GM12878 (cell line): Measurements from ENCODE around the gene MMP24. TPM values are rescaled to one million over a fixed set of nuclear protein-coding genes. Genes with fewer than 3 reads are reported as not detected.

Experiments used
- ATAC-seq: fragments of 200-7000 bp; cut with Tn5 transposase; 3 replicates; pipeline ENCODE4 v1.9.1; 2020; ENCODE audit warnings: mild to moderate bottlenecking, moderate library complexity
- BruUV-seq: library from RNA; stranded (reverse); fragments of 400-500 nt; replicated peaks from 2 replicates; lab custom pipeline; 2021; lab: Mats Ljungman, UMichigan
- CTCF ChIA-PET: fragments of 300-600 bp; sonication (Branson Sonifier 250); formaldehyde crosslinking; extraction: SDS; loops from one replicate; lab custom pipeline; 2021; ENCODE audit warnings: inconsistent platforms; lab: Yijun Ruan, JAX
- POLR2A ChIA-PET: fragments of 350-600 bp; formaldehyde crosslinking; extraction: SDS; loops from one replicate; lab custom pipeline; 2021; ENCODE audit warnings: inconsistent platforms; lab: Charles Lee
- RAD21 ChIA-PET: fragments of 300-600 bp; sonication (Branson Sonifier 250); formaldehyde crosslinking; loops from one replicate; lab custom pipeline; 2023; ENCODE audit warnings: antibody characterized with exemption; ENCODE audit not compliant: unreplicated experiment; lab: Charles Lee
- SMC1A ChIA-PET: fragments of 300-600 bp; sonication (Branson Sonifier 250); formaldehyde crosslinking; loops from one replicate; lab custom pipeline; 2023; ENCODE audit not compliant: unreplicated experiment, uncharacterized antibody; lab: Charles Lee
- DNase-seq: peaks from one replicate; pipeline ENCODE4 v3.0.0-alpha.2; 2011; ENCODE audit warnings: low read depth, low spot score
- FAIRE-seq: peaks from 3 replicates; lab custom pipeline; 2011; peaks lifted over from hg19 to GRCh38; lab: Jason Lieb, UNC
- H2AFZ ChIP-seq: 2 replicates; pipeline ENCODE4 v1.6.0; 2011; ENCODE audit warnings: low read depth, low read length, control low read depth; ENCODE audit not compliant: control insufficient read depth
- H3K27ac ChIP-seq: 2 replicates; pipeline ENCODE4 v1.5.1; 2011; ENCODE audit warnings: control low read depth; ENCODE audit not compliant: control insufficient read depth, insufficient read depth
- H3K27me3 ChIP-seq, 2 experiments: replicated peaks in 1 of 2; 2 replicates each; pipeline versions ENCODE4 v1.6.0 to v1.6.1; 2011; ENCODE audit warnings: low read length in 1 of 2; ENCODE audit not compliant: control insufficient read depth in 2 of 2, insufficient read depth in 2 of 2
- H3K36me3 ChIP-seq, 2 experiments: 2 replicates each; pipeline ENCODE4 v1.5.1; 2011; ENCODE audit warnings: low read length in 1 of 2; ENCODE audit not compliant: control insufficient read depth in 2 of 2, insufficient read depth in 2 of 2
- H3K4me1 ChIP-seq: 2 replicates; pipeline ENCODE4 v1.6.1; 2011; ENCODE audit warnings: mild to moderate bottlenecking, low read length, moderate library complexity, mixed read lengths; ENCODE audit not compliant: control insufficient read depth, insufficient read depth
- H3K4me2 ChIP-seq: 2 replicates; pipeline ENCODE4 v1.6.0; 2011; ENCODE audit warnings: control low read depth; ENCODE audit not compliant: control insufficient read depth, insufficient read depth
- H3K4me3 ChIP-seq: fragments of 200-600 bp; sonication (generic); 2 replicates; pipeline ENCODE4 v1.5.1; 2016
- H3K79me2 ChIP-seq: 2 replicates; pipeline ENCODE4 v1.6.0; 2011; ENCODE audit warnings: low read length; ENCODE audit not compliant: control insufficient read depth, insufficient read depth
- H3K9ac ChIP-seq: 2 replicates; pipeline ENCODE4 v1.8.0; 2011; ENCODE audit warnings: low read length, control low read depth, mixed read lengths; ENCODE audit not compliant: control insufficient read depth, insufficient read depth
- H3K9me3 ChIP-seq: replicated peaks from 3 replicates; pipeline ENCODE4 v1.5.1; 2011; ENCODE audit warnings: mild to moderate bottlenecking, low read length; ENCODE audit not compliant: control insufficient read depth, insufficient read depth
- H4K20me1 ChIP-seq: 2 replicates; pipeline ENCODE4 v1.6.0; 2011; ENCODE audit not compliant: control insufficient read depth, insufficient read depth
- BHLHE40 ChIP-seq, 2 experiments: fragments of 450-650 bp in 1 of 2; IDR thresholded peaks; 2 replicates each; pipeline ENCODE4 v1.6.1; 2011 to 2017; ENCODE audit warnings: low read depth in 2 of 2, borderline replicate concordance in 1 of 2, improper control_type of control experiment in 1 of 2, low read length in 1 of 2, mild to moderate bottlenecking in 1 of 2
- POLR2A ChIP-seq: IDR thresholded peaks from 2 replicates; pipeline ENCODE4 v1.6.1; 2011; ENCODE audit warnings: low read depth, mild to moderate bottlenecking, low read length
- WGBS: methylation state at CpG from one replicate; pipeline ENCODE4 v1.1.6; 2016; ENCODE audit warnings: low lambda C conversion rate; ENCODE audit not compliant: insufficient replicate concordance, insufficient coverage; ENCODE audit errors: missing lambda C conversion rate; 5-methylcytosine and 5-hydroxymethylcytosine counted together
- in situ Hi-C: fragments of 300-500 bp; cut with MboI; formaldehyde crosslinking; loops from 9 replicates; pipeline ENCODE4 v1.14.3; 2018; ENCODE audit warnings: mixed read lengths
- intact Hi-C: fragments of 100-400 bp; cut with micrococcal nuclease; formaldehyde crosslinking; loops from one replicate; pipeline ENCODE4 v1.14.2; 2022; ENCODE audit not compliant: unreplicated experiment
- polyA plus RNA-seq, 11 experiments: library from polyadenylated mRNA; depleted of rRNA in 4 of 11; unstranded in 6 of 11; stranded (reverse) in 5 of 11; fragments of >200 nt; fragmentation: Nextera tagmentation in 4 of 11; fragmentation: Illumina TruSeq in 1 of 11; extraction: Ambion mirVana in 4 of 11; extraction: Trizol in 1 of 11; gene quantifications; 1 replicate in 1 of 11; 2 replicates in 10 of 11; pipeline versions ENCODE4 v1.2.1 to v1.2.3, GENCODE V29; 2011 to 2016; ENCODE audit warnings: inconsistent platforms in 2 of 11, missing spikeins in 2 of 11, low read depth in 1 of 11
- total RNA-seq, 4 experiments: library from RNA; depleted of rRNA in 3 of 4; stranded (reverse); fragments of >200 nt in 3 of 4; fragmentation: Illumina TruSeq in 1 of 4; extraction: Trizol in 1 of 4; gene quantifications; 2 replicates each; pipeline versions ENCODE4 v1.2.1 to v1.2.3, GENCODE V29; 2013 to 2021

Gene MMP24
- total and polyA plus RNA-seq, 10 of the 15 experiments (the other 5 are each of a cell fraction or from before 2014, with no cell fraction given), result 0.01 to 0.11 (median 0.04) TPM; not detected in 5

GRCh38 chr20:35283441-35284266 lies 57.2 kb downstream of the MMP24 start:
- peak; percentile 14 to 78; a peak in 2 of 4 replicates for TF ChIP-seq BHLHE40 (IDR thresholded peaks at IDR 0.05; ENCODE audit: borderline replicate concordance in 1 of 2, low read depth in 2 of 2, low read length in 1 of 2)
- no peak for TF ChIP-seq POLR2A
- TF ChIP-seq, all 136 proteins: peak for 1
- ChIA-PET RAD21 (interaction anchor here (0.7 to 1.4 kb wide), 4 partner anchors 18 to 138 kb away, joined by 3 to 8 read pairs (median 4); no protein-coding TSS in a partner anchor), CTCF (interaction anchor here (0.6 to 3.4 kb wide), 5 partner anchors 11 to 187 kb away, joined by 3 to 14 read pairs (median 3); no protein-coding TSS in a partner anchor), SMC1A (interaction anchor here (1.6 kb wide), 1 partner anchor 137 kb away, joined by 6 read pairs; the partner anchor contains the start of gene EDEM2), POLR2A (interaction anchor here (0.6 to 0.7 kb wide), 2 partner anchors 1491 to 1591 kb away, joined by 3 read pairs; no protein-coding TSS in a partner anchor)
- FAIRE-seq, result peak; percentile 56
- H3K4me2 ChIP-seq, result peak overlapping the region; percentile 66
- peaks cover 6% of the 10 kb centered on the region; the same call in 1 of the 2 replicates for H4K20me1 ChIP-seq
- H3K9ac ChIP-seq, result peak overlapping the region; percentile 84
- peak overlapping the region; percentile 96; the same call in 1 of the 2 replicates for H2AFZ ChIP-seq
- H3K36me3 ChIP-seq, result peaks cover 11 to 15% of the 10 kb centered on the region in 2 experiments
- WGBS, result 12% methylated on average over 24 of the region's 24 CpGs
- H3K4me1 ChIP-seq, result peaks cover 3% of the 10 kb centered on the region; the same call in 1 of the 2 replicates
- TSS peak; percentile 80 for BruUV-seq
- H3K27ac ChIP-seq, result peak overlapping the region; percentile 49
- in situ Hi-C loops (no loop called here), intact Hi-C loops (no loop called here)
- no peak for DNase-seq
- peak; percentile 14 for ATAC-seq
- no peaks in the 10 kb centered on the region for H3K9me3 ChIP-seq
- H3K27me3 ChIP-seq, result no peaks in the 10 kb centered on the region
- peaks cover 24% of the 10 kb centered on the region for H3K79me2 ChIP-seq
- H3K4me3 ChIP-seq, result peak overlapping the region; percentile 100
